BE2C (cell line): Measurements from ENCODE around the gene CRTAP.

ENCODE experiments used
- DNase-seq: peaks from one replicate; pipeline ENCODE4 v3.0.0-alpha.2; 2020
- H3K27me3 ChIP-seq: fragments of 250-450 bp; sonication (Bioruptor Pico); 2 replicates; pipeline ENCODE4 v1.5.1; 2020; ENCODE audit warnings: mild to moderate bottlenecking
- H3K36me3 ChIP-seq: fragments of 250-450 bp; sonication (Bioruptor Pico); 2 replicates; pipeline ENCODE4 v1.5.1; 2020; ENCODE audit warnings: mild to moderate bottlenecking
- H3K4me1 ChIP-seq: fragments of 250-450 bp; sonication (Bioruptor Pico); 2 replicates; pipeline ENCODE4 v1.5.1; 2020
- H3K4me3 ChIP-seq: 2 replicates; pipeline ENCODE4 v1.5.1; 2011; ENCODE audit warnings: low read depth, low read length
- H3K9me3 ChIP-seq: fragments of 250-450 bp; sonication (Bioruptor Pico); 2 replicates; pipeline ENCODE4 v1.5.1; 2020
- CTCF ChIP-seq: IDR thresholded peaks from 2 replicates; pipeline ENCODE4 v1.5.1; 2012; ENCODE audit warnings: mild to moderate bottlenecking, low read depth, low read length

The CRTAP gene

DNA sequence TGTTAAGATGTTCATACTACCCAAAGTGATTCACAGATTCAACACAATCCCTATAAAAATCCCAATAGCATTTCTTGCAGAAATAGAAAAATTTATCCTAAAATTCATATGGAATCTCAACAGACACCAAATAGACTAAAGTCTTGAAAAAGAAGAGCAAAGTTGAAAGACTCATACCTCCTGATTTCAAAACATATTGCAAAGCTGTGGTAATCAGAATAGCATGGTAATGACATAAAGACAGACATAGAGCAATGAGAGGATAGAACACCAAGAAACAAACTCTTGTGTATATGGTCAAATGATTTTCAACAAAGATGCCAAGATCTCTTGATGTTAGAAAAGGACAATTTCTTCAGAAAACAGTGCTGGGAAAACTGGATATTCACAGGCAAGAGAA lies 25.1 kb upstream of the CRTAP start:
- no peak for TF ChIP-seq CTCF
- no peaks in the 10 kb centered on the region for H3K9me3 ChIP-seq
- no peaks in the 10 kb centered on the region for H3K27me3 ChIP-seq

GRCh38 chr3:33089515-33089914 lies 24.3 kb upstream of the CRTAP start:
- H3K4me3 ChIP-seq = no peak overlapping the region
- H3K9me3 ChIP-seq = no peaks in the 10 kb centered on the region
- no peaks in the 10 kb centered on the region for H3K4me1 ChIP-seq
- no peaks in the 10 kb centered on the region for H3K36me3 ChIP-seq
- TF ChIP-seq CTCF = no peak
- DNase-seq = no peak
- no peaks in the 10 kb centered on the region for H3K27me3 ChIP-seq

More for the DNA sequence above, 25.1 kb upstream of the CRTAP start:
- Histone ChIP-seq H3K4me1 (no peaks in the 10 kb centered on the region), H3K4me3 (no peak overlapping the region), H3K36me3 (no peaks in the 10 kb centered on the region)
- DNase-seq = no peak

GRCh38 chr3:33091746-33092145 lies 22.1 kb upstream of the CRTAP start:
- no peaks in the 10 kb centered on the region for H3K4me1 ChIP-seq
- H3K4me3 ChIP-seq = no peak overlapping the region
- H3K27me3 ChIP-seq = no peaks in the 10 kb centered on the region
- TF ChIP-seq CTCF = no peak
- no peaks in the 10 kb centered on the region for H3K36me3 ChIP-seq
- no peak for DNase-seq
- no peaks in the 10 kb centered on the region for H3K9me3 ChIP-seq

DNA sequence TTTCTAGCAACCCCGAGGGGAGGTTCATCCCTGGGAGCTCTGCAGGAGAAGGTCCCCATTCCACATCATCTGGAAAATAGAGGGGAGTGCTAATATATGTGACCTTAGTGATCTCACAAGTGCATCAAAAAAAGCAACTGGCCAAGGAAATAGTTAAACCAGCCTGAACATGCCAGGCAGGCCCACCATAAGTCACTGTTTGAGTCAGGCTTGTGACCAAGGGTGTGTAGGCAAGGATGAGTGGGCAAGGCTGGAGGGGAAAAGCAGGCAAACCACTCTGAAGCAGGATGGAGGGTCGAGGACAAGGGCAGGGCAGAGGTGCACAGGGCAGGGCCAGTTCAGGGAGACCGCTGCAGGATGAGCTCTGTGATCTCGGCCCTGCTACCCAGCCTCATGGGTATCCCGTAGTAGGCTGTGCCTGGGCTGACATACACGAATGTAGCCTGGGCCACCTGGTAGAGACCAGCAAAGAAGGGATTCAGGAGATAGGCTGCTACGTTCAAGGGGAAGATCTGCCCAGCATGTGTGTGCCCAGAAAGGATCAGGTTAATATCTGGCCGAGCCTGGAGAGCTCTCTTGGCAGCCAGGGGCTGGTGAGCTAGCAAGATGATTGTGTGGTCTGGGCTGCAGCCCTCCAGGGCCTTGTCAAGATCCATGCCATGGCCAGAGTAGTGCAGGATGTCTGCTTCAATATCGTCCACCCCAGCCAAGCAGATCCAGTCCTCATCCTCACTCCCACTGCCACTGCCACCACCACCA lies 21.1 kb upstream of the CRTAP start:
- H3K9me3 ChIP-seq = no peaks in the 10 kb centered on the region
- H3K36me3 ChIP-seq = no peaks in the 10 kb centered on the region
- no peak for TF ChIP-seq CTCF
- no peaks in the 10 kb centered on the region for H3K4me1 ChIP-seq
- no peak for DNase-seq
- no peak overlapping the region for H3K4me3 ChIP-seq
- no peaks in the 10 kb centered on the region for H3K27me3 ChIP-seq

DNA sequence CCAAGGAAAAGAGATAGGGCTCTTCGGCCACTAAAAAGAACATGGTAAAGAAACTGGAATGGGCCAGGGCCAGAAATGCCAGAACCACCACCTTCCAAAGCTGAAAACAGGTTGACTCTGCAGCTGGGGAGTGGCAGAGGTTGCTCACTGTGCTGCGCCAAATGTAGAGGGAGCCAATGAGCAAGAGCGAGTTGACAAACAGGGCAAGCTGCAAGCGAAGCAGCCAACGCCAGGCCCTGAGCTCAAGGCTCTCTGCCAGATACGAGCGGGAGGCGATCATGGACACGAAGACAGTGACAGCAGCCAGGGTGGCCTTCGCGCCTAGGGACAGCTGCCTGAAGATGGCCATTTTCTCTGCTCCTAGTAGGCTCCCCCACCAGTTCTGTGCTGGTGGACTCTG lies 20.0 kb upstream of the CRTAP start:
- no peaks in the 10 kb centered on the region for H3K9me3 ChIP-seq
- H3K36me3 ChIP-seq = no peaks in the 10 kb centered on the region
- no peak overlapping the region for H3K4me3 ChIP-seq
- no peak for TF ChIP-seq CTCF
- no peak for DNase-seq
- no peaks in the 10 kb centered on the region for H3K27me3 ChIP-seq
- no peaks in the 10 kb centered on the region for H3K4me1 ChIP-seq

DNA sequence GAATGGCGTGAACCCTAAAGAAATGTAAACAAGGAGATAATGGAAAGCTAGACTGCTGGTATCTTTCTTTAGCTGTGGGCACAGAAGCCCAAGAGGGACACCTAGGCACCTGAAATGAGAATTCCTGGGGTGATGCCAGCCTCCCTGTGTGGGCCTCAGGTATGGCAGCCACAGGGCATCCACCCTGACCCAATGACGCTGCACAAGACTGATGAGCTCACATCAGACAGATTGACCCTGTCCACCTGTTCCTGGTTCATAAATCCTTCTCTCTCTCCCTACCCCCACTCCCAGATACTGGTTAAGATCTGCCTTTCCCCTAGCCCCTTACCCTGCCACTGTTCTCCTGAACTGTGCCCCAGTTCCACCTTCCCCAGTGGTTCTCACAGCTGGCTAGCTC lies 18.4 kb upstream of the CRTAP start:
- no peak for DNase-seq
- Histone ChIP-seq H3K4me3 (no peak overlapping the region), H3K4me1 (no peaks in the 10 kb centered on the region), H3K27me3 (no peaks in the 10 kb centered on the region), H3K9me3 (no peaks in the 10 kb centered on the region), H3K36me3 (no peaks in the 10 kb centered on the region)
- TF ChIP-seq CTCF = no peak
